Activated T-cell treated with anti-CD3 and anti-CD28 coated beads, Interleukin-2, amount 50 U/mL, for 4 hours (primary cell): ENCODE data around the gene CHN1. TPM values are rescaled to one million over a fixed set of nuclear protein-coding genes. Genes with fewer than 3 reads are reported as not detected.

ENCODE experiments used
- ATAC-seq, 2 donors: fragments of 200-7000 bp; cut with Tn5 transposase; one replicate each; pipeline ENCODE4 v1.10.0; 2021
- DNase-seq: peaks from one replicate; pipeline ENCODE4 v3.0.0-alpha.2; 2020
- H3K27me3 Mint-ChIP-seq: one replicate; pipeline ENCODE4 v1.8.0; 2021; ENCODE audit warnings: low read depth, mixed read lengths
- H3K36me3 Mint-ChIP-seq: one replicate; pipeline ENCODE4 v1.8.0; 2022; ENCODE audit warnings: mixed read lengths; ENCODE audit not compliant: insufficient read depth
- H3K4me1 Mint-ChIP-seq: one replicate; pipeline ENCODE4 v1.8.0; 2021; ENCODE audit warnings: low read depth, mixed read lengths
- H3K4me3 Mint-ChIP-seq: one replicate; pipeline ENCODE4 v1.8.0; 2021; ENCODE audit warnings: mild to moderate bottlenecking, moderate library complexity, mixed read lengths
- H3K9me3 Mint-ChIP-seq: one replicate; pipeline ENCODE4 v1.8.0; 2021; ENCODE audit warnings: mixed read lengths
- total RNA-seq, 3 donors: library from RNA; stranded (reverse); gene quantifications; one replicate each; pipeline ENCODE4 v1.2.1, GENCODE V29; 2021

CHN1 gene
- total RNA-seq, 3 donors from 2014 or later = 3.2 to 7.5 (median 6.9) TPM

GRCh38 chr2:174784909-174785308, 220.3 kb downstream of the CHN1 start:
- no peaks in the 10 kb centered on the region for H3K27me3 Mint-ChIP-seq
- no peaks in the 10 kb centered on the region for H3K9me3 Mint-ChIP-seq
- DNase-seq (no peak), ATAC-seq (no peak)
- peaks cover 19% of the 10 kb centered on the region for H3K4me1 Mint-ChIP-seq
- H3K36me3 Mint-ChIP-seq = no peaks in the 10 kb centered on the region
- no peak overlapping the region for H3K4me3 Mint-ChIP-seq

- ATAC-seq = no peak
- Mint-ChIP-seq H3K9me3 (no peaks in the 10 kb centered on the region), H3K4me1 (peaks cover 24% of the 10 kb centered on the region), H3K27me3 (no peaks in the 10 kb centered on the region), H3K4me3 (no peak overlapping the region), H3K36me3 (no peaks in the 10 kb centered on the region)
- no peak for DNase-seq
These were observed 220.9 kb downstream of the CHN1 start for GRCh38 chr2:174784316-174784715.

DNA sequence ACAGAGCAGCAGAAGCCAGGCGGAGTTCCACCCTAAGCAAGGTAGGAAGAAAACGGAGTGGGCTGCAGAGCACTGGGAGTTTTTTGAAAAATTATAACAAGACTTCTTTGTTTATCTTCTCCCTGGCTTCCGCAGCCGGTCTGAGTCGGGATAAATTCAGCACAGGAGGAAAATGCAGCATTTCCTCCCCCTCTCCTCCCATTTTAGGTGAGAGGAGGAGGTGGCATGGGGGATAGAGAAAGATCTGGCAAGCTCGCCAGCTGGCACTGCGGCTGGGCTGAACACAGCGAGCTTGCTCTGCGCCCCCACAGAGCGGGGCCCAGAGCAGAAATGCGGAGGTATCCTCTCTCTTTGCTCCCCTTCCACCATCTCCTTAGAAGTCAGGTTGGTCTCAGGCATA, 223.2 kb downstream of the CHN1 start:
- no peak overlapping the region for H3K4me3 Mint-ChIP-seq
- DNase-seq (no peak), ATAC-seq (no peak)
- H3K36me3 Mint-ChIP-seq = no peaks in the 10 kb centered on the region
- H3K27me3 Mint-ChIP-seq = no peaks in the 10 kb centered on the region
- peaks cover 34% of the 10 kb centered on the region for H3K4me1 Mint-ChIP-seq
- no peaks in the 10 kb centered on the region for H3K9me3 Mint-ChIP-seq

DNA sequence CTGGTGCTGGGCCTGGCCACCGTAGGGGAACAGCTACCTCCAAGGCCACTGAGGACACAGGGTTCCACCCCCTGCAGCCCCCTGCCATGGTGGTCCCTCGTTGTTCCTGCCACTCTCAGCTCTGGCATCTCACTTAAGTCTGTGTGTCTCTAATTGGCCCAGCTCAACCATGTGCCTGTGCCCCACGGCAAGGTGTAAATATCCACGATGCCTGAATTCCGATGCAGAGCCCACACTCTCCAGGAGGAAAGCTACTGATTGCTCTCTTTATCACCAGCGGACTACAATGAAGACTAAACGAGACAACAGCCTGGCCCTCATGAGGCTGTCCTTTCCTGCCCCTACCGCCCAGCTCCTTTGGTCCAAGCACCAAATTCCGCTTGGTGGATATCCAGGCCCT, 223.9 kb downstream of the CHN1 start:
- peaks cover 37% of the 10 kb centered on the region for H3K4me1 Mint-ChIP-seq
- DNase-seq = no peak

DNA sequence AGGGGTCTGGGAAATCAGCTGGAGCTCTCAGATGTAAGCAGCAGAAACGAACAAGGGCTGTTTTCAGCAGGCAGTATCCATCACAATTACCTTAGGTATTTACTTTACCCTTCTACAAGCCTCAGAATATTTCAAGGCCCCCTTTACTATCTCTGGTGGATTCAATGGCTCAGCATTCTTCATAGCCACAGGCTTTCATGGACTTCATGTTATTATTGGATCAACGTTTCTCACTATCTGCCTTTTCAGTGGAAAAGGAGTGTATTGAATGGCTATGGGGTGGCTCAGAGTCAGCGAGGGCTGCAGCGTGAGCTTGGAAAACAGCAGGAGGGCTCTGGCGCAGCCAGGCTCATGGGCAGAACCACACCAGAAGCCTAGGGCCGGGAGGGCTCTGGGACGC, 224.3 kb downstream of the CHN1 start:
- Mint-ChIP-seq H3K36me3 (no peaks in the 10 kb centered on the region), H3K27me3 (no peaks in the 10 kb centered on the region), H3K9me3 (no peaks in the 10 kb centered on the region), H3K4me1 (peaks cover 41% of the 10 kb centered on the region), H3K4me3 (no peak overlapping the region)
- ATAC-seq (no peak), DNase-seq (no peak)

More for the DNA sequence above, 223.9 kb downstream of the CHN1 start:
- Mint-ChIP-seq H3K4me3 (no peak overlapping the region), H3K36me3 (no peaks in the 10 kb centered on the region), H3K9me3 (no peaks in the 10 kb centered on the region), H3K27me3 (no peaks in the 10 kb centered on the region)
- ATAC-seq = no peak

DNA sequence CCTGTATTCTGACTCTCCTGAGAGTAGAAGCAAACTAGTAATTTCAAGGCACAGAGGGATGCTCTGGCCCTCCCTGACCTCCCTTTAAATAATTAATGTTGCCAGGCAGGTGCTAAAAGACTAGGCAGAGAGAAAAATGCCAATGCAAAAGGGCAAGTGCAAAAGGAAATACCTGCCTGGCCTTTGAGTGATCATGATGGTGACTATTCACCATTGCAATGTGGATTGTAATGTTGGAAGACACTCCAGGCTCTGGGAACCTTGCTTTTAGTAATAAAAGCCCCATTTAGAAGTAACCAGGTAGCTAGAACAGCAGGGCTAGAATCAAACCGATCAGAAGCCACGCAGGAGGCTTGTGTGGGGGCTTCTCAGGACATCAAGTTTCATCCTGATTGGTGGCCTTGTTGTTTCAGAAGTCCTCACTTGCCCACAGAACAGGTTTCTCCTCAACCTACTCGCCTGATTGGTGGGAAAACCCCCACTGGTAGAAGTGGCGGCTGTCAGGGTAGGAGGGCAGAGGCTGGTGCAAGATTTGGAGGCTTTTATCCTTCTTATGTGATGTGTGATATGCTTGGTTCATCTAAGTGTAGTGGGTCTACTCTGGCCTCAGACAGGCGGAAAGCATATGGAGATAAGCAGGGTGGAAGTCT, 224.9 kb downstream of the CHN1 start:
- Mint-ChIP-seq H3K4me1 (peaks cover 46% of the 10 kb centered on the region), H3K27me3 (no peaks in the 10 kb centered on the region), H3K4me3 (no peak overlapping the region), H3K9me3 (no peaks in the 10 kb centered on the region), H3K36me3 (no peaks in the 10 kb centered on the region)
- ATAC-seq (no peak), DNase-seq (no peak)

DNA sequence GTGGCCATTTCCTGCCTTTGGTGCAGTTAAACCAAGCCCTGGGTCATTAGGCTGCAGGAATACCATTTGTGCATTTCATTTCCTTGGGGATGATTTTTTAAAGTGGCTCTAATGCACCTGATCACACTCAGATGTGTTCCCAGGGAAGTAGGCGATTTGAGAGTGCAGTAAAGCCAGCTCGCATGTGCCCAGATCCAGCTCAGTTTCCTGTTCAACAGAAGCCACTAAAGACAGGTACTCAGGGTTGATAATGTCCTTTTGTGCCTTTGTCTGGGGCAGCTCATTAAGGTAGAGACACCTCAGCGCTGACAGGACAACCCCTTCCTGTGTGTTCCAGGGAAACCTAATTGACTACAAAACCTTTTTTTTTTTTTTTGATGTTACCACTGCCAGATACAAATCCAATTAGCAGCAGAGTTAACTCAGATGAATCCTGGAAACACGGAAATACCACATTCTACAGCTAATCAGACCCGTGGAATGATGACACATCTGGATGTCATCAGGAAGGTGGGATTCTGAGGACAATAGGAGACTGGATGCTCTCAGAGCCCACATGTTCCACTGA, 225.7 kb downstream of the CHN1 start:
- Mint-ChIP-seq H3K4me3 (no peak overlapping the region), H3K9me3 (no peaks in the 10 kb centered on the region), H3K36me3 (no peaks in the 10 kb centered on the region), H3K4me1 (peaks cover 46% of the 10 kb centered on the region), H3K27me3 (no peaks in the 10 kb centered on the region)
- DNase-seq (no peak), ATAC-seq (no peak)

- peaks cover 46% of the 10 kb centered on the region for H3K4me1 Mint-ChIP-seq
- no peaks in the 10 kb centered on the region for H3K9me3 Mint-ChIP-seq
- ATAC-seq (peak; percentile 90 to 91), DNase-seq (peak; percentile 58)
- H3K27me3 Mint-ChIP-seq = no peaks in the 10 kb centered on the region
- H3K4me3 Mint-ChIP-seq = peak overlapping the region; percentile 48
- no peaks in the 10 kb centered on the region for H3K36me3 Mint-ChIP-seq
These were observed 226.8 kb downstream of the CHN1 start for GRCh38 chr2:174778085-174778981.

DNA sequence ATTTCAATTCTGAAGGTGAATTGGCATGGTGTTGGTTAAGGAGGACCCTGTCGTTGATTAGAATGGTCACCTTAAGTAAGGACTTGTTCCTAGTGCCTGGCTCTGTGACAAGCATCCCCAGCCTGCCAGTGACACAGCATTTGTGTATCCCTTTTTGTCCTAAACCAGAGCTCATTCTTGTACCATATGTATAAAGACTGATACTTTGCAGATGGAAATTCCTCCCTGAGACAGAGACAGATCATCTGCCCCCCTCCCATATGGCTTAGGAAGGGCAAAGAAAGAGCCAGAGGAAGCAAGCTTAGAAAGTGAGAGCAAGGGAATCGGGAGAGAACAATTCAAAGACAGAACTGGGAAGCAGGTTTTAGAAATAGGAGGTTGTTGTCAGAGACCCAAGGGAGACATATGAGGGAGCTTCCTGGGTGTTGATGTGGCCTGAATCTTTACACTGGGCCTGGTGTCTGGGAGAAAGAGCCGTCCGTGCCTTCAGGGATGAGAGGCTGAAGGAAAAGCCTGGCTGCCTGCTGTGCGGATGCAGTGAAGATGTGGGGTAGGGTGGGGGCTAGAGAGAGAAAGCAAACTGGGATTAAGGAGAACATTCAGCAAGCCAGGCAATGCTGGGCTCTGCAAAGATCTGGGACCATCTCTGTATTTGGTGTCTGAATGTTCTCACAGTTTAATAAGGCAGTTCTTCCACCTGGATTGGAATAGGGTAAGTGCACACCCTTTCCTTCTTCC, 227.7 kb downstream of the CHN1 start:
- Mint-ChIP-seq H3K4me3 (peak overlapping the region; percentile 11), H3K9me3 (no peaks in the 10 kb centered on the region), H3K4me1 (peaks cover 46% of the 10 kb centered on the region), H3K36me3 (no peaks in the 10 kb centered on the region), H3K27me3 (no peaks in the 10 kb centered on the region)
- DNase-seq = no peak
- no peak for ATAC-seq

DNA sequence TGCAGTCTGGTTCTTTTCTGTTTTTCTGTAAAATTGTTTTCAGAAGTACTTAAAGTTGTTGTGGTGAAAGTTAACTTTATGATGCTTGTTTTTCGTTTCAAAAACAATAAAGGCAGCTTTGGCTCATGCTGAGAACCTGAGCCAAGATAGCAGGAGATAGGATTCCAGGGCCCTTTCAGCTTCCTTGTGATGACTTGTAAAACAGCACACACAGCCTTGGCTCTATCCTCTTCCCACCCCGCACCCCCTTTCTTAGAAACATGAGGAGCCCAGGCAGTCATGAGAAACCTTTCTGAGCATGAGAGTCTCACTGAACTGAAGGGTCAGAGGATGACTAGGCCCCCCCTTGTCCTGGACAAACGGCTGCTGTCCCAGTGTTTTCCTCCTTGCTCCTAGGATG, 228.5 kb downstream of the CHN1 start:
- Mint-ChIP-seq H3K36me3 (no peaks in the 10 kb centered on the region), H3K4me3 (no peak overlapping the region), H3K9me3 (no peaks in the 10 kb centered on the region), H3K4me1 (peaks cover 46% of the 10 kb centered on the region), H3K27me3 (no peaks in the 10 kb centered on the region)
- DNase-seq (no peak), ATAC-seq (no peak)

- Mint-ChIP-seq H3K9me3 (no peaks in the 10 kb centered on the region), H3K27me3 (no peaks in the 10 kb centered on the region), H3K4me3 (no peak overlapping the region), H3K36me3 (no peaks in the 10 kb centered on the region), H3K4me1 (peaks cover 46% of the 10 kb centered on the region)
- ATAC-seq = no peak
- DNase-seq = no peak
These were observed 229.0 kb downstream of the CHN1 start for GRCh38 chr2:174776223-174776622.

DNA sequence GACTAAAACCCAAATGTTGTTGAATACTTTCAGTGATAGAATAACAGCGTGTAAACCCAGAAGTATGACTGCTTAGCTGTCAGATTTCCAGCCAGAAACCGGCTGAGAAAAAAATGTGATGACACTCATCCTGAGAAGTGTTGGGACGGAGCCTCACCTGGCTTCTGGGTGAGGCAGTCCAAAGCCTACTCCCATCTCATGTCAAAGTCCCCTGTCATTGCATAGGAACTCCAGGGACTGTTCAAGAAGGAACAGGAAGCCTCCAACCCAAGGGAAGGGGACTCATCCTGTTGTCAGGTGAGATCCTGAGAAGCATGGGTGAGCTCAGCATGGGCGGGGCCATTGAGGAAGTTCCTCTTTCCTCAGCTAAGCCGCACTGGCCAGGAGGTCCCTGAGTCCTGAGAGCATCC, 229.6 kb downstream of the CHN1 start:
- Mint-ChIP-seq H3K27me3 (no peaks in the 10 kb centered on the region), H3K9me3 (no peaks in the 10 kb centered on the region), H3K4me3 (no peak overlapping the region), H3K4me1 (peaks cover 45% of the 10 kb centered on the region), H3K36me3 (no peaks in the 10 kb centered on the region)
- no peak for DNase-seq
- ATAC-seq = no peak

DNA sequence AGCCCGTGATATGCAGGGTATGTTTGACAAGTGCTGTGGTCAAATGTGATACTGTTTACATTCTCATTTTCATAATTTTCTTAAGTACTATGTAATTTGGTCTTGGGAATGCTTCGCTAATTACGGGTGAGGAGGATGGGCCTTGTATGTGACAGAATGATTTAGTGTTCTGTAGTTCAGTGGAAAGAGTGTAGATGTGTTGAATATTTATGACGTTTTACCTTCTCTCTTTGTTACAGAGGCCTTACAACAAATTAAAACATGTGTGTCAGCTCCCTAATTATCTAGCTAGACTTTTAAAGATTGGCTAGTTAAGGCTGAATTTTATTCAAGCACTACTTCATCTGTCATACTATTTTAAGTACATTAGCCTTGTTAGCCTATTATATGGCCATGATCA, 230.3 kb downstream of the CHN1 start:
- H3K4me3 Mint-ChIP-seq = no peak overlapping the region
- ATAC-seq (no peak), DNase-seq (no peak)
- no peaks in the 10 kb centered on the region for H3K9me3 Mint-ChIP-seq
- H3K4me1 Mint-ChIP-seq = peaks cover 39% of the 10 kb centered on the region
- no peaks in the 10 kb centered on the region for H3K27me3 Mint-ChIP-seq
- H3K36me3 Mint-ChIP-seq = no peaks in the 10 kb centered on the region

DNA sequence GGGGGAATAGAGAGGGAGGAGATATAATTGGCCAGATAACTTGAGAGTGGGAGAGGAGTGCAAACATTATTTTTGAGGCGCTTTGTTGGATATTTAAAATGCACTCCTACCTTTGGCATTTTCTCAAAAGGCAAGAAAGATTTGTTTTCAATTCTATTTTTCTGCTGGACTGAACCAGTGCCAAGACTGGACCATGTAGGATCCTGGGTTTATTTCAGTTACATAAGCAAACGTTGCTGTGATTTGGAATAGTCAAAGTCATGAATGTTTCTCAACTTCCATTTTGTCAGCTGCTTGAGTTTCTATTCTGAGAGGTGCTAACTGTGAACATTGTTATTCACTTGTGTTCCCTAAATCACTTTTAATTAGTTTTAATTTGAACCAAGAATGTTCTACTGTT, 232.0 kb downstream of the CHN1 start:
- Mint-ChIP-seq H3K9me3 (no peaks in the 10 kb centered on the region), H3K4me1 (peaks cover 23% of the 10 kb centered on the region), H3K27me3 (peaks cover 2% of the 10 kb centered on the region), H3K36me3 (no peaks in the 10 kb centered on the region), H3K4me3 (no peak overlapping the region)
- ATAC-seq (no peak), DNase-seq (no peak)
